A673 (cell line): ENCODE data around the gene PALB2. TPM values are rescaled to one million over a fixed set of nuclear protein-coding genes. Genes with fewer than 3 reads are reported as not detected.
"Not testable (repeated sequence)": the region's sequence is repeated elsewhere in the genome, so short reads cannot be mapped to it uniquely, and the experiment has no call there.

Experiments used
- BruUV-seq: library from RNA; stranded (reverse); fragments of 400-500 nt; replicated peaks from 2 replicates; lab custom pipeline; 2021; lab: Mats Ljungman, UMichigan
- CTCF ChIA-PET: fragments of 300-600 bp; sonication (Branson Sonifier 250); formaldehyde crosslinking; loops from one replicate; lab custom pipeline; 2022; ENCODE audit warnings: antibody characterized with exemption; lab: Charles Lee
- POLR2A ChIA-PET: fragments of 300-600 bp; sonication (Branson Sonifier 250); formaldehyde crosslinking; loops from one replicate; lab custom pipeline; 2022; ENCODE audit warnings: antibody characterized with exemption; ENCODE audit not compliant: low non-redundant PET; lab: Charles Lee
- DNase-seq: peaks from one replicate; pipeline ENCODE4 v3.0.0-alpha.2; 2015; ENCODE audit warnings: low spot score
- H3K27ac ChIP-seq: fragments of 200-600 bp; sonication (generic); 2 replicates; pipeline ENCODE4 v1.5.1; 2016; ENCODE audit warnings: mixed run types, low read depth, mild to moderate bottlenecking, mixed read lengths, antibody characterized with exemption, low read length; ENCODE audit not compliant: poor library complexity, severe bottlenecking
- H3K27me3 ChIP-seq: fragments of 200-600 bp; sonication (generic); replicated peaks from 2 replicates; pipeline ENCODE4 v1.6.1; 2017; ENCODE audit warnings: mixed run types, low read depth, mild to moderate bottlenecking, mixed read lengths, antibody characterized with exemption, low read length; ENCODE audit not compliant: insufficient read depth, poor library complexity
- H3K36me3 ChIP-seq: fragments of 200-600 bp; sonication (generic); 2 replicates; pipeline ENCODE4 v1.6.1; 2016; ENCODE audit warnings: mixed run types, mild to moderate bottlenecking, mixed read lengths, antibody characterized with exemption, low read length; ENCODE audit not compliant: insufficient read depth, poor library complexity, severe bottlenecking
- H3K4me1 ChIP-seq: fragments of 200-600 bp; sonication (generic); 2 replicates; pipeline ENCODE4 v1.6.1; 2017; ENCODE audit warnings: mixed run types, mild to moderate bottlenecking, mixed read lengths, antibody characterized with exemption, low read length; ENCODE audit not compliant: insufficient read depth, poor library complexity, severe bottlenecking
- H3K4me3 ChIP-seq: fragments of 200-600 bp; sonication (generic); 2 replicates; pipeline ENCODE4 v1.5.1; 2016; ENCODE audit warnings: low read depth, mixed run types, mild to moderate bottlenecking, mixed read lengths, low read length; ENCODE audit not compliant: poor library complexity, severe bottlenecking
- H3K9me3 ChIP-seq: fragments of 200-600 bp; sonication (generic); 2 replicates; pipeline ENCODE4 v1.6.1; 2016; ENCODE audit warnings: mixed run types, low read depth, mild to moderate bottlenecking, mixed read lengths, antibody characterized with exemption, low read length; ENCODE audit not compliant: poor library complexity, severe bottlenecking
- CTCF ChIP-seq: fragments of 300-800, 200-600 bp; sonication (generic); conservative IDR thresholded peaks from 2 replicates; pipeline ENCODE4 v1.5.1; 2017; ENCODE audit warnings: low read depth, mild to moderate bottlenecking, antibody characterized with exemption, low read length, moderate library complexity, mixed read lengths
- EZH2 ChIP-seq: fragments of 200-600 bp; sonication (generic); IDR thresholded peaks from 2 replicates; pipeline ENCODE4 v1.6.1; 2017; ENCODE audit warnings: borderline replicate concordance, low read depth, mild to moderate bottlenecking, mixed read lengths, antibody characterized with exemption, low read length; ENCODE audit not compliant: poor library complexity, severe bottlenecking
- intact Hi-C: fragments of 100-400 bp; cut with micrococcal nuclease; formaldehyde crosslinking; loops from one replicate; pipeline ENCODE4 v1.10.0; 2022; ENCODE audit not compliant: unreplicated experiment
- total RNA-seq: library from RNA; stranded (reverse); gene quantifications from 2 replicates; pipeline ENCODE4 v1.2.3, GENCODE V29; 2021

PALB2 gene
- total RNA-seq, 1 experiment from 2014 or later, result 27.2 TPM

- intact Hi-C loops, result no loop called here
- DNase-seq, result no peak
- TF ChIP-seq EZH2 (no peak), CTCF (no peak)
- Histone ChIP-seq H3K27ac (no peak overlapping the region), H3K36me3 (peaks cover 60% of the 10 kb centered on the region), H3K27me3 (no peaks in the 10 kb centered on the region), H3K9me3 (no peaks in the 10 kb centered on the region), H3K4me1 (no peaks in the 10 kb centered on the region), H3K4me3 (no peak overlapping the region)
- ChIA-PET CTCF (no interaction called here), POLR2A (no interaction called here)
- BruUV-seq, result no TSS peak
Observed at GRCh38 chr16:23624092-23624491, 17.0 kb downstream of the PALB2 start.

GRCh38 chr16:23615805-23616204 is 25.3 kb downstream of the PALB2 start:
- Histone ChIP-seq H3K36me3 (peaks cover 42% of the 10 kb centered on the region), H3K4me1 (no peaks in the 10 kb centered on the region), H3K27me3 (no peaks in the 10 kb centered on the region), H3K27ac (no peak overlapping the region), H3K9me3 (no peaks in the 10 kb centered on the region), H3K4me3 (no peak overlapping the region)
- BruUV-seq, result no TSS peak
- no peak for TF ChIP-seq EZH2
- no peak for TF ChIP-seq CTCF
- no peak for DNase-seq
- intact Hi-C loops, result no loop called here
- CTCF ChIA-PET, result no interaction called here
- POLR2A ChIA-PET, result no interaction called here

GRCh38 chr16:23611936-23612335 is 29.2 kb downstream of the PALB2 start:
- no peak for DNase-seq
- no peaks in the 10 kb centered on the region for H3K9me3 ChIP-seq
- H3K27me3 ChIP-seq, result no peaks in the 10 kb centered on the region
- BruUV-seq, result no TSS peak
- ChIA-PET CTCF (no interaction called here), POLR2A (no interaction called here)
- H3K4me3 ChIP-seq, result no peak overlapping the region
- H3K4me1 ChIP-seq, result no peaks in the 10 kb centered on the region
- H3K27ac ChIP-seq, result no peak overlapping the region
- intact Hi-C loops, result no loop called here
- TF ChIP-seq CTCF, result no peak
- TF ChIP-seq EZH2, result no peak
- H3K36me3 ChIP-seq, result peaks cover 25% of the 10 kb centered on the region

GRCh38 chr16:23610905-23611304 is 30.2 kb downstream of the PALB2 start:
- H3K4me1 ChIP-seq, BruUV-seq, POLR2A ChIA-PET, CTCF ChIA-PET, H3K27ac ChIP-seq, DNase-seq, intact Hi-C loops, H3K27me3 ChIP-seq, H3K4me3 ChIP-seq, H3K9me3 ChIP-seq: not testable (repeated sequence)
- peaks cover 19% of the 10 kb centered on the region for H3K36me3 ChIP-seq
